8988T (cell line): ENCODE data around the gene APOA1.

Experiments used
- DNase-seq: peaks from one replicate; pipeline ENCODE4 v3.0.0; 2011

Gene APOA1

GRCh38 chr11:116837231-116838091 lies at the start of gene APOA1:
TSS of gene APOA1 (minus strand) at chr11:116837622. CDS start at chr11:116837387, 235 bp downstream.
- DNase-seq, result no peak

- DNase-seq, result no peak
Observed at GRCh38 chr11:116885951-116886655, 48.7 kb upstream of the APOA1 start.

- no peak for DNase-seq
Observed at GRCh38 chr11:116882386-116882785, 45.0 kb upstream of the APOA1 start.

- no peak for DNase-seq
Observed at GRCh38 chr11:116881143-116881542, 43.7 kb upstream of the APOA1 start.

GRCh38 chr11:116879800-116880625 lies 42.6 kb upstream of the APOA1 start:
- no peak for DNase-seq

GRCh38 chr11:116876656-116877055 lies 39.2 kb upstream of the APOA1 start:
- DNase-seq, result no peak

GRCh38 chr11:116875194-116875593 lies 37.8 kb upstream of the APOA1 start:
- DNase-seq, result no peak

GRCh38 chr11:116874251-116874650 lies 36.8 kb upstream of the APOA1 start:
- no peak for DNase-seq

- DNase-seq, result no peak
Observed at GRCh38 chr11:116873381-116873780, 36.0 kb upstream of the APOA1 start.

GRCh38 chr11:116871248-116871647 lies 33.8 kb upstream of the APOA1 start:
- DNase-seq, result no peak

GRCh38 chr11:116870054-116870453 lies 32.6 kb upstream of the APOA1 start:
- no peak for DNase-seq

GRCh38 chr11:116869610-116870009 lies 32.2 kb upstream of the APOA1 start:
- no peak for DNase-seq

GRCh38 chr11:116868066-116868465 lies 30.6 kb upstream of the APOA1 start:
- DNase-seq, result no peak

- DNase-seq, result no peak
Observed at GRCh38 chr11:116867619-116868018, 30.2 kb upstream of the APOA1 start.

- DNase-seq, result no peak
Observed at GRCh38 chr11:116866804-116867455, 29.5 kb upstream of the APOA1 start.

- DNase-seq, result no peak
Observed at GRCh38 chr11:116865696-116866095, 28.3 kb upstream of the APOA1 start.

GRCh38 chr11:116864531-116864930 lies 27.1 kb upstream of the APOA1 start:
- DNase-seq, result no peak

GRCh38 chr11:116862951-116863350 lies 25.5 kb upstream of the APOA1 start:
- no peak for DNase-seq

GRCh38 chr11:116862185-116862584 lies 24.8 kb upstream of the APOA1 start:
- no peak for DNase-seq

GRCh38 chr11:116861539-116861938 lies 24.1 kb upstream of the APOA1 start:
- no peak for DNase-seq

- DNase-seq, result no peak
Observed at GRCh38 chr11:116860303-116860702, 22.9 kb upstream of the APOA1 start.

- no peak for DNase-seq
Observed at GRCh38 chr11:116859175-116859574, 21.8 kb upstream of the APOA1 start.

GRCh38 chr11:116857936-116858335 lies 20.5 kb upstream of the APOA1 start:
- DNase-seq, result no peak
